GM12865 (cell line): ENCODE data around the gene C11orf71.

ENCODE experiments used
- DNase-seq: peaks from one replicate; pipeline ENCODE4 v3.0.0; 2010; ENCODE audit warnings: low read depth
- H3K4me3 ChIP-seq: 2 replicates; pipeline ENCODE4 v1.5.1; 2011; ENCODE audit warnings: mild to moderate bottlenecking, low read depth, low read length, control low read depth
- TF ChIP-seq, protein P1 (sequence below): IDR thresholded peaks from 2 replicates; pipeline ENCODE4 v1.5.1; 2011; ENCODE audit warnings: low read length, control low read depth, low read depth, inconsistent platforms; ENCODE audit not compliant: insufficient read depth; ENCODE audit errors: missing control alignments

C11orf71 gene

DNA sequence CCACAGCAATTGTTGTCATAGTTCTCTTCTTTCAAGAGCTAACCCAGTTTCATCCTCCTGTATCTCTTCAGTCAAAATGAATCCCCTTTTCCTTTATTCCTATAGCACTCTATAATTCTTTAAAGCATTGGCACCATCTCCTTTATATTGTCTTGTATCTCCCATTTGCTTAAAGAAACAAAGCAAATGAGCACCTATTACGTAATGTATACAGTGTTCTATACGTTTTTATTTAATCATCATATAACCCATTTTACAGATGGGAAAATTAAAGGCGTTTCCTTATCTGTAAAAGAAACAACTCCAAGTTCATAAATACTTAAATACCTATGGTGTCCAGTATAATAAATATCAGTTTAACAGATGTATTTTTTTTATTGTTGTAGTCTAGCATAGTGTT, 32.6 kb upstream of the C11orf71 start:
- H3K4me3 ChIP-seq = no peak overlapping the region
- TF ChIP-seq, protein P1, sequence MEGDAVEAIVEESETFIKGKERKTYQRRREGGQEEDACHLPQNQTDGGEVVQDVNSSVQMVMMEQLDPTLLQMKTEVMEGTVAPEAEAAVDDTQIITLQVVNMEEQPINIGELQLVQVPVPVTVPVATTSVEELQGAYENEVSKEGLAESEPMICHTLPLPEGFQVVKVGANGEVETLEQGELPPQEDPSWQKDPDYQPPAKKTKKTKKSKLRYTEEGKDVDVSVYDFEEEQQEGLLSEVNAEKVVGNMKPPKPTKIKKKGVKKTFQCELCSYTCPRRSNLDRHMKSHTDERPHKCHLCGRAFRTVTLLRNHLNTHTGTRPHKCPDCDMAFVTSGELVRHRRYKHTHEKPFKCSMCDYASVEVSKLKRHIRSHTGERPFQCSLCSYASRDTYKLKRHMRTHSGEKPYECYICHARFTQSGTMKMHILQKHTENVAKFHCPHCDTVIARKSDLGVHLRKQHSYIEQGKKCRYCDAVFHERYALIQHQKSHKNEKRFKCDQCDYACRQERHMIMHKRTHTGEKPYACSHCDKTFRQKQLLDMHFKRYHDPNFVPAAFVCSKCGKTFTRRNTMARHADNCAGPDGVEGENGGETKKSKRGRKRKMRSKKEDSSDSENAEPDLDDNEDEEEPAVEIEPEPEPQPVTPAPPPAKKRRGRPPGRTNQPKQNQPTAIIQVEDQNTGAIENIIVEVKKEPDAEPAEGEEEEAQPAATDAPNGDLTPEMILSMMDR = no peak
- no peak for DNase-seq

GRCh38 chr11:114430290-114430689, 30.0 kb upstream of the C11orf71 start:
- no peak overlapping the region for H3K4me3 ChIP-seq
- TF ChIP-seq, protein P1 = no peak
- DNase-seq = no peak

- TF ChIP-seq, protein P1 = no peak
- H3K4me3 ChIP-seq = no peak overlapping the region
- DNase-seq = no peak
These were observed 26.0 kb upstream of the C11orf71 start for GRCh38 chr11:114426280-114426679.

DNA sequence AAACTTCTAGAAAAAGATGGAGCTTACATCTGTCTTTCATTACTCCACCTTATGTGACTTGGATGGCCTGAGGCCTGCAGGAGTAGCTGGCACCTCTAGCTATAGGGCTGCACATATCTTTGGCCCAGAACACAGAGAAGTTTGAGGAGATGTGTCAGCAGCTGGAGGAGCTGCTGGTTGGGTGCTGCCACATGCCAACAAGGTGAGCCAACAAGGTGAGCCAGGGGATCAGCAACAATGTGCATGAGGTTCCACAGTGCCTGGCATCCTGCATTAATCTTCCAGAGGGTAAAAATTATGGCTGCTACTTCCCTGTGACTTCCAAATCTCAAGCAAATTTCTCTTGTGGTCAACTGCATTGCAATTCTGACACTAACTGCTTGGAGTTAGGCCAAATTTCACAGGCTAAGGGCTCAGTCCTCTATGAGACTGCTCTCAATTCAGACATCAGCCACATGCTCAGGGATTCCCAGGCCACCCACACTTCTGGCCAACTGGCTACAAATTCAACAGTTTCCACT, 16.2 kb upstream of the C11orf71 start:
- TF ChIP-seq, protein P1 = no peak
- DNase-seq = no peak
- H3K4me3 ChIP-seq = no peak overlapping the region

DNA sequence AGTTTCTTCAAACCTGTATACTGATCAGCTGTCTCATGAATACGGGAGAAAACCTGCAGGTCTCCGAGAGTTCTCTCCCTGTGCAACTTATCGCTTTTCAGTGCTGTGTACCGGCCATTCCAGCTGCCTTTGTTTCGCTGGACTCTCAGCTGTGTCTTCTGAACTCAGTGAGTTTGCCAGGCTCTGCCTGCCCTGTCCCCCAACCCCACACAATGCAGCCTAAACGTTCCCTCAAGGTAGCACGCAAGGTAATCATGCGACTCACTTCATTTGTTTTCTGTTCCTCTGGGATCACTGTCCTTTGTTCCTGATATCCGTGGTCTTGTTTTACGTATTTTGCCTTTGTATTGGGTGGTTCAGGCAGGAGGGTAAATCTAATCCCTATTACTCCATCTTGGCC, 13.6 kb upstream of the C11orf71 start:
- no peak for DNase-seq
- no peak overlapping the region for H3K4me3 ChIP-seq
- TF ChIP-seq, protein P1 = no peak

GRCh38 chr11:114412946-114413345, 12.6 kb upstream of the C11orf71 start:
- no peak overlapping the region for H3K4me3 ChIP-seq
- no peak for DNase-seq
- TF ChIP-seq, protein P1 = no peak

- peak; percentile 8 for DNase-seq
- H3K4me3 ChIP-seq = peak overlapping the region; percentile 80
- TF ChIP-seq, protein P1 = no peak
These were observed 1.0 kb upstream of the C11orf71 start for GRCh38 chr11:114401311-114401710.
